HG03439 (cell line): ENCODE data around the gene CYBB.
"Not testable (repeated sequence)": the region's sequence is repeated elsewhere in the genome, so short reads cannot be mapped to it uniquely, and the experiment has no call there.

Experiments
- ATAC-seq: cut with Tn5 transposase; IDR thresholded peaks from one replicate; pipeline ENCODE4 v1.9.1; 2021; ENCODE audit warnings: mild to moderate bottlenecking, moderate library complexity; ENCODE audit not compliant: unreplicated experiment

CYBB gene

DNA sequence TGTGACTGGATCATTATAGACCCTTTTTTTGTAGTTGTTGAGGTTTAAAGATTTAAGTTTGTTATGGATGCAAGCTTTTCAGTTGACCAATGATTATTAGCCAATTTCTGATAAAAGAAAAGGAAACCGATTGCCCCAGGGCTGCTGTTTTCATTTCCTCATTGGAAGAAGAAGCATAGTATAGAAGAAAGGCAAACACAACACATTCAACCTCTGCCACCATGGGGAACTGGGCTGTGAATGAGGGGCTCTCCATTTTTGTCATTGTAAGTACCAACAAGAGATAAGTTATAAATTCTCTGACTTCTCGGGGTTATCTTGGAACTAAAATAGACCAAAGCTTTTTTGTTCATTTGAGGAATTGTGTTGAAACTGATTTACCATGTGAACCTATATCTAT, at the start of gene CYBB:
CYBB (plus strand) TSS at position 203 of the 400 bp plus-strand sequence; CDS start at position 222, 19 bp downstream.
- ATAC-seq = no peak

DNA sequence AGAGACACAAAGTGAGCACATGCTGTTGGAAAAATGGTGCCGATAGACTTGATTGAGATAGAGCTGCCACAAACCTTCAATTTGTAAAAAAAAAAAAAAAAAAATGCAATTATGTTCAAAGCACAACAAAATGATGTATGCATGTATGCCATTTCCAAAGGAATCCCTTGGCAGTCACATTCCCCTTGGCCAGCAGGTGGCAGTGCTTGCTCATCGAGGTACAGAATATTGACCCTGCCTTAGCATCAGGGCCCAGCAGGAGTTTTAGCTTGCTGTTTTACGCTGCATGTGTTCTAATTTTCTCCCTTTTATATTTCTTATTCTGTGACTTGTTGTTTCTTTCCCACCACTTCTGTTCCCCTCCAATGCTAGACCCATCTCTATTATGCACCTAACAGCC, 34.5 kb upstream of the CYBB start:
- peak; percentile 55 for ATAC-seq

DNA sequence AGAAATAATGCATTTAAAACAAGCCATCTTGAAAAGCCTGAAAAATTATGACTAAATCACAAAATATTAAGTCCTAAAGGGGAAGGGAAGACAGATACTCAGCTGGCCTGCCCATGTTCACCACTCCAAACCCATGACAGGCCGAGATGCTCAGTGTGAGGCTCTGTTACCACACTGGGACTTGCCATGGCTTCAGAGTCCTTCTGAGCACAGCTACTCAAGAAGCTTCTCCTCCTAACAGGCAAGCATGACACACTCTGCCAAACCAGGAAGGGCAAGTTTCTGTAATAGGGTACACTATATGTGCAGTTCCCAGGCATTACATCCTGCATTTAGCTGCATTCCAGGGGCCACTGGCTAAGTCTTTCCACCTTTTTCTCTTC, 34.0 kb upstream of the CYBB start:
- peak; percentile 28 for ATAC-seq

DNA sequence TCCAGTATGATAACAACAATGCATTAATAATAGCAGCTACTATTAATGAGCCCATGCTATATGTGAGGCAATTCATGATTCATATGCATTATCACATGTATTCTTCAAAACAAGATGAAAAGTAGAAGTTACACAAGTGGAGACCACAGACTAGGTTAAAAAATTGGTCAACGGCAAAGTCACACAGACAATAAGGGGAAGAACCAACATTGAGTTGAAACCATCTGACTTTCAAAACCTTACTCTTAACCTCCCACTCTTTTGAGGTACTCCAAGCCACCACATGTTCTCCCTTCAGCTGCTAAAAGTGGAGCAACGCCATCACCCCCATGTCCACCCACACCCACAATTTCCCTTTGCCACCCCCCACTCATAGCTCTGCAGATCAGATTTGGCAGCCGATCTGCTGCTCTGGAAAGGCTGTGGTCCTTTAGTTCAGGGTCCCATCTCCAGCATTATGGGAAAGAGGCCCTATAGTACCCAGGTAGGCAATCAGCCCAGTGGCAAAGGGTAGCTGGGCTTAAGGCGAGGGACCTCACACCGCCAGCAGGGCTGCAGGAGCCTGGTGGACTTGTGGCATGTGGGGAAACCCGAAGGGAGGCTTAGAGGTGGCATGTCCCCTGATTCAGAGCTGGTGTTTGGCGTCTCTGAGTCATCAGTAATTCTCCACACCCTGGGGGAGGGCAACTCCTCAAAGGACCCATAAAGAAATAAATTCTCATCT, 33.5 kb upstream of the CYBB start:
- ATAC-seq = peak; percentile 94

DNA sequence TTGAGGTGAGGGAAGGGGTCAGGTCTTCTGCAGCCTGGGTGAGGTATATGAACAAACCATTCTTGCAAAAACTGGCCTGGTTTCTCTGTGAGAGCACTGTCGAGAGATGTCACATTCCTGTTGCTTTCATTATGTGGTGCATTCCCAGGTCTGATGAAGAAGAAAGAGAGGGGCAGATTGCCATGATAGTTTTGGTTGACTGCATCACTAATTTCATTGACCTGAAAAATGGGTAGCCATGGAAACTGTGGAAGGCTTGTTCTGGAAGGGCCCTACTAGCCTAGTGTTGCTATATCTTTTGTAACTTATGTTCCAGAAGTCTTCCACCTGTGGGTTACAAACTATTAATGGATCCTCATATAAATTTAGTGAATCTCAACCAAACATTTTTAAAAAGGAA, 32.9 kb upstream of the CYBB start:
- ATAC-seq = no peak

DNA sequence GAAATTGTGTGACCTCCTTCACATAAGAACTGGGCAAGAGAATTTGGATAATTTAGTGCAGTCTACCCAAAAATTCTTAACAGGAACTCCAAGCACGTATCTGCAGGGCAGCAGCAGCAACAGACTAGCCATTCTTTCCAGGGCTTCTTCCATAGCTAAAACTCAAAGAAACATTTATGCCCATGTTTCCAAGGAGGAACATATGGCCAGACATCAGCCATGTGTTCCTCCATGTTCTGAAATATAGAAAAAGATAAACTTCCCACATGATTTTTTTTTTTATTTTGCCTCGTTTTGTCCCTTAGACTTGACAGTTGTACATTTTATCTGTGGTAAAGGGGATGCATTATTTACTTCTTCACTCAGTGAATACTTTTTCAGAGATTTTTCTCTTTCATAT, 27.6 kb upstream of the CYBB start:
- ATAC-seq = no peak

DNA sequence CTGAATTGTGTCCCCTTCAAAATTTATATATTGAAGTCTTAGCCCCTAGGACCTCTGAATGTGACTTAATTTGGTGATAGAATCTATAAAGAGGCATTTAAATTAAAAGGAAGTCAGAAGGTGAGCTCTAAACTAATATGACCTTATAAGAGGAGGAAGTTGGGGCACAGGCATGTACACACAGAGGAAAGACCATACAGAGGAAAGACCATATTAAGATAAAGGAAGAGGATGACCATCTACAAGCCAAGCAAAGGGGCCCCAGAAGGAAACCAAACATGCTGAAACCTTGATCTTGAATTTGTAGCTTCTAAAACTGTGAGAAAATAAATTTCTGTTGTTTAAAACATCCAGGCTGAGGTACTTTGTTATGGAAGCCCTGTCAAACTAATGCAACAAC, 26.9 kb upstream of the CYBB start:
- ATAC-seq = no peak

DNA sequence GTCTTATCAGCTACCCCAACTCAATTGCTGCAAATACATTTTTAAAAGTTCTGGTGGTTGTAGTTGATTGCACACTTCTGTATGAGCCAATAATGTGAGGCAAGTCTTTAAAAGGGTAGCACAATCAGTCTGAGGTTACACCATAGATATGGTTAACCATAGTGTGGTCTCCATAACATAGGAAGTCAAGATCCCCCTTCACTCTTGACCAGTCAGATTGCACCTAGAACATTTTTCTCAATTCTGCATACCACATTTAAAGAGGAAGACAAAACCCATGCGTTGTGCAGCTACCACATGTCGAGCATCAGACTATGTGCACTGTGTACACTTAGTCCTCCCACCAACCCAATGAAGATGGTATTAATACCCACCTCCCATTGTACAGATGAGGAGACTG, 26.5 kb upstream of the CYBB start:
- ATAC-seq = no peak

DNA sequence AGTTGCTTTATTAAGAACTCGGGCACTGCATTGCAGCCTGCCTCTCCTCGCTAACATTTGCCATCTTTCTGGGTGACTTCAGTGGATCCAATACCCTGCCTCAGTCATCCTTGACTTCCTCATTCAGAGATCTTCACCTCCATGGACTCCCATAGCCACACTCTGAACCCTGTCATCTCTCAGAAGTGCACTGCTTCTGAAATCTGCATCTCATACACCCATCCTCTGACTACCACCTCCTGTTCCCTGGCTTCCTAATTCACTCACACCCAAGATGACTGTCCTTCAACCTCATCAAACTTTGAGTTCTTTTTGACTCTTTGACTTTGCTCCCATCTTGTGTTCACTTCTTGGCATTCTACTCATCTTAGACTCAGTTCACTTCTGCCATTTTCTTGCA, 25.3 kb upstream of the CYBB start:
- no peak for ATAC-seq

DNA sequence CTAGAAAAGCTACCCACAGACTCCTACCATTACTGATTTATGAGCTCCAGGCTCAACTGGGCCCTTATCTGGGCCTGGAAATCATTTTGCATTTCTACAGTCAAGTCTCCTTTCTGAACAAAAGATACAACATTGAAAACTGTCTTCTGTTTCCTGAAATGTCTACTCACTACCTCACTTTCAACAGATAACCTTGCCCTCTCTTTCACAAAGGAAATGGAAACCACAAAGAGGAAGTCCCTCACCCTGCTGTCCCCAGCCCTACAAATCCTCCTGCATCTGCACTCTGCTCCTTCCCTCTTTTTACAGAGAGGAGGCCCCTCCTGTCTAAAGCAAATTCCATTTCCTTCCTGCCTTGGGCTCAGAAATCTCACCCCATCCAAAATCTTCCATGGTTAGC, 24.8 kb upstream of the CYBB start:
- peak; percentile 97 for ATAC-seq

DNA sequence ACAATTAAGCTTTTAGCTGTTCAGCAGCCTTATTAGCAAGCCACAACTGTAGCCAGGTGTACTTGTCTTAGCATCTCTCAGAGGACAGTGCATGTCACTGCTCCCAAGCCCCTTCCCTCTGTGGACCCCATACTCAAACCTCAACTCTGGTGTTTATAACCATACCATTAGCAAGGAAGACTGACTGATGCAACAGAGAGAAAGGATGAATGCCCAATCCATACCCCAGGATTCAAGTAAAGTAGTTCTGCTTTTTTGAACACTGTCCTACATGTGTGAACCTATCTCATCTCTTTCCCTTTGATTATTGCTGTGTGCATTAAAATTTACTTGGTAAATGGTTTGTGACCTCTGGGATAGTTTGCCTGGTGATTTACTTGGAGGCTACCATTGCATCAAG, 22.8 kb upstream of the CYBB start:
- no peak for ATAC-seq

DNA sequence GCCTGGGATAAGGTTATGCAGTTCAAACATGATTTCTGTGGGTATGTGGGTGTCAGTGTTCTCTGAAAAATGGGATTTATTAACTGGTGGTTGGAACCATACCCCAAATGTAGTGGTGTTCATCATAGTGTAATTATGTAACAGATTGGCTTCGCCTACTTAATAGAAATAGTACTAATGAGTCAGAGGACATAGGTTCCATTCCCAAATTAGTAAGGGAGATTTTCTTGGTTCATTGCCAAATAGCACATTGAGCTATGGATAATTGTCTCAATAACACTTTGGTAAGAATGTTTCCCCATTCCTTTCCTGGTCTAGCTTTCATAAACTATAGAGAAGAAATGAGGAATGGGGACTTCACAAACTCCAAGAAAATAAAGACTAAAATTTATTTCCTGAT, 20.5 kb upstream of the CYBB start:
- ATAC-seq = no peak

DNA sequence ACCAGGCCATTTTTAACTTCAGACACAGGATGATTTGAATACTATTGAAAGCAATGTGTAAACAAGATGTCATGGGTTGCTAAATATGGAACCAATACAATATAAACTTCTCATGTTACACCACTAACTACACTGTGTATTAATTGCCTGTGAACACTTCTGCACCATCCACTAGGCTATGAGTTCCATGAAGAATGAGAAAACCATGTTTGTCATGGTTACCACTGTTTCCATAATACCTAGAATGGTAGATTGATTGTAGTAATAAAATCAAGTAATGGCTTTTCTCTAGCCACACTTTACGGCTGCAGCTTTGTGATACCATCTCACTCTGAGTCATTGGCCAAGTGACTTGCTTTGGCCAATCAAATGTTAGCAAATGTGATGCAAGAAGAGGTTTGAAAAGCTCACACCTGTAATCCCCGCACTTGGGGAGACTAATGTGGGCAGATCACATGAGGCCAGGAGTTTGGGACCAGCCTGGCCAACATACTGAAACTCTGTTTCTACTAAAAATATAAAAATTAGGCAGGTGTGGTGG, 19.9 kb upstream of the CYBB start:
- no peak for ATAC-seq

DNA sequence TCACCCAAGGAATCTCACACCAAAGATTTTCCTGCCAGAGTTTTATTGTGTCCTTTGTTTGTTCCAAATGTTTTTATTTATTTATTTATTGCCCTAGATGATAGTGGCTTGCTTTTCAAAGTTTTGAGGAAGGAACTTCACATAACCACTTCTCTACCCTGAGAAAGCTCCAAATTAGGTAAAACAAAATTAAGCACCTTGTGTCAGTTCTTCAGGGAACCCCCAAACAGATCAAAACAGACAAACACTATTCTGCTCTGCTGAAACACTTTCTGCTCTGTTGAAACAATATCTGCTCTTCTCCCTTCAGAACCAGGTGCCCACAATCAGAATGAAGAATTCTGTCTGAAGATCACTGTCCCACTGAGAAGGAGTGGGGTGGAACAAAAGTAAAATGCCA, 16.5 kb upstream of the CYBB start:
- no peak for ATAC-seq

DNA sequence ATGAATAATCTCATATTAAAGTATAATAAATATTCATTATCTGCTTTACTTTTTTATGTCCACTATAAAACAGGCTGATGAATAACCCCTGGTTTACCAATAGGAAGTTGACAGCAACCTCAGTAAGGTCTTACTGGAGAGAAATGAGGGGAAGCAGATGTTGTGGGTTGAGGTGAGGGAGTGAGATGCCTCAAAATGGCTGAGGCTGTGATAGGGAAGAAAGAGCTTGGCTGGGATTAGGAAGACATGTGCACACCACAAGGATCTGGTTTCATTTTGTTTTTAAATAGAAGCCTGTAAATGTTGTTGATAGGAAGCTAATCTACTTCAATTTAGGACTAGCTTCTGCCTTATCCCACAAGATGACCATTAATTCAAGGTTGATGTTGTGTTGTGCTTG, 14.4 kb upstream of the CYBB start:
- no peak for ATAC-seq

DNA sequence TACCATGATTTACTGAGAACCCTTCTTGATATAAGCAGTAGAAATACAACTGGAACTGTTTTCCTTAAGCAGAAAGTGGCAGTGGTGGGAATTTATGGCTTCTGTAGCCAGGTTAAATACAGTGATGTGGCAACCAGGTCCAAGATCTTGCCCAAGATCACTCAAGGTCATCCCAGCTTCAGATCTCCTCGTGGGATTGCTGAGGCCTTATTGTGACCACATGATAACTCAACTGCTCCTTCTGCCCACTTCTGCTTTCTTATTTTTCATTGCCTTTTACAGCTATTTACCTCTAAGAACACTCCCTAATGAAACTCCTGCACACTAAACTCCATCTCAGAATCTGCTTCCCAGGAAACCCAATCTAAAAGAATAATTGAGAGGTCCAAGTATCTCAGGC, 12.4 kb upstream of the CYBB start:
- ATAC-seq = no peak

DNA sequence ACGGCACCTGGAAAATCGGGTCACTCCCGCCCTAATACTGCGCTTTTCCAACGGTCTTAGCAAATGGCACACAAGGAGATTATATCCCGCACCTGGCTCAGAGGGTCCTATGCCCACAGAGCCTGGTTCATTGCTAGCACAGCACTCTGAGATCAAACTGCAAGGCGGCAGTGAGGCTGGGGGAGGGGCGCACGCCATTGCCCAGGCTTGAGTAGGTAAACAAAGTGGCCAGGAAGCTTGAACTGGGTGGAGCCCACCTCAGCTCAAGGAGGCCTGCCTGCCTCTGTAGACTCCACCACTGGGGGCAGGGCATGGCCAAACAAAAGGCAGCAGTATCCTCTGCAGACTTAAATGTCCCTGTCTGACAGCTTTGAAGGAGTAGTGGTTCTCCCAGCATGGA, 11.0 kb upstream of the CYBB start:
- ATAC-seq = not testable (repeated sequence)

DNA sequence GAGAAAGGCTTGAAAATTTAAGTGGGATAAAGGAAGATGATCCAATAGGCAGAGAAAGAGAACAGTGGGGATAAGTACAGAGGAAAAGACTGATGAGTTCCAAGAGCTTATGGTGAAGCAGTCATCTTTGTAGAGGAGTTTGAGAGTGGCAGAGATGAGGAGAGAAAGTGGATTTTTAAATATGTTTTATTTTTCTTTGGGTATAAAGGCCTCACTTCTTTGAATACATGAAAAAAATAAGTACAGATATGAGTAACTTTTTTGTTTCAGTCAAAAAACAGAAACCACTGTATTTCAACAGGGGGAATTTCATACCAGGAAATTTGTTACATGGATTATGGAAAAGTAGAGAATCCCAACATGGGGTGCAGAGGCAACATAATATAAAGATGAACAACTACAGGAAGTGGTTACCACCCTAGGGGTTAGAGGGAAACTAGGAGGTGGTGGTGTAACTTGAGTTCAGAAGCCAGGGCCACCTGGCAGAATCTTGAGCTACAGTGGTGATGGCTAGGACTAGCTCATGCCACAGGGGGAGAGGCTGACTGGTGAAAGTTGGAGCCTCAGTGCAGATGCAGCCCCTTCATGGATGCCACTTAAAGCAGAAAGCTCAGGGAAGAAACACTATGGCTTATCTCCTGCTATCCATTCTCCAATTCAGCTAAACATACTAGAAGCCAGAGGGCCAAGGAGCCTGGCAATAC, 3.4 kb upstream of the CYBB start:
- ATAC-seq = peak; percentile 85

DNA sequence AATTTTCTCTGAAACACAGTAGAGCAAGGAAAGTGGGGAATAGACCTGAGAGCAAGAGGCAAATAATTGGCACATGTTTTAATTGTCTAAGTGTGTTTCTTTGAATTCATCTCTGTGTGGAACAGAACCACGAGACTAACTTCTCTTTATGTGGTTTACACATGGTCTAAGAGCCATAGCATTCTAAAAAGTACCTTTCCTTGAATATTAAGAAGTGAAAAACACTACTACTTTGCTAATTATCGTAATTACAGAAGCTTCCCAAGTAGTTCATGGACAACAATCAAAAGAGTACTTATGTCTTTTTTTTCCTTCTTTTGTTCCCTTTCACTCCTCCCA, 2.9 kb upstream of the CYBB start:
- ATAC-seq = peak; percentile 7

DNA sequence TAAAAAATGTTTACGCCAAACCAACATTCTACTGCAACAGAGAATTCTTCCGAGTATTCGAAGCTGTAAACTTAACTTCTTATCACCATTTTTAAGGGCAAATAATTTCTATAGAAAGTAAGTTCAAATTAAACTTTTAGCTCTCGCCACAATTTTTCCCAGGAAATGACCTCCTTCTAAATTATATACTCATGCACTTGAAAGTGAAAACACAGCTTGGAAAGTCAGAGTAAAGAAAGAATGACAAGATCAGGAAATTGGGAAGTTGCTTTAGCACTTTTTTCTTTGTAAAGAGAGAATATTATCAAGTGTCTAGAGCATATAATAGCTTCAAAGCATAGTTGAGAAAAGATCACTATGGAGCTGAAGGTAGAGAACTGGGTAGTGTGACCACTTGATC, 1.2 kb downstream of the CYBB start:
- no peak for ATAC-seq

DNA sequence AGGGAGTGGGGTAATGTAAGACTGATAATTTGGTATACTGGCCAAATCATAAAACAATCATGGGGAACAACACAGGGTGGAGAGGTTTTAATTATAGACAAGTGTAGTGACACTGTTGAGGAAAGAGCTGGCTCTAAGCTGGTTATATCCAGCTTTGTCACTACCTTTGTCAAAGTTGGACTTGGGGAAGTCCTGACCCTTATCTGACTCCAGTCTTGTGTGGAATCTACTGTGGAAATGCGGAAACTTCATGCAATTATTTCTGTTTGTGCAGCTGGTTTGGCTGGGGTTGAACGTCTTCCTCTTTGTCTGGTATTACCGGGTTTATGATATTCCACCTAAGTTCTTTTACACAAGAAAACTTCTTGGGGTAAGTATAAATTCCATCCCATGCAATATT, 2.0 kb downstream of the CYBB start:
- no peak for ATAC-seq

DNA sequence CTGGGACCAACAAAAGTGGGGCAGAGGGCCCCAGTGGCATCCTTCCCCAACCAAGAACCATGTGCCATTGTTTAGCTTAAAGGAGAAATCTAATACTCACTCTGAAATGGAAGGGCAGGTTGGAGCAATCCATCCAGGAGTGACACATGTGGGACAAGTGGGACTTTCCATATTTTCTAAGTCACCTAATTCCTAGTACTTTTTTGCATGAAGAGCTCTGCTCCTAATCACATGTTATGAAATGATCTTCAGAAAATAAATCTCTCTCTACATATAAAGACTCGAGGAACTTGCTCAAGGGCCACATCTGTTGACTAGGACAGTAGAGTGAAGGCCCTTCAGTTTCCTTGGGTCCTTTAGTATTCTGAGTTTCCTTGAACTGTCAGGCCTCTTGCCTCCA, 2.5 kb downstream of the CYBB start:
- no peak for ATAC-seq

DNA sequence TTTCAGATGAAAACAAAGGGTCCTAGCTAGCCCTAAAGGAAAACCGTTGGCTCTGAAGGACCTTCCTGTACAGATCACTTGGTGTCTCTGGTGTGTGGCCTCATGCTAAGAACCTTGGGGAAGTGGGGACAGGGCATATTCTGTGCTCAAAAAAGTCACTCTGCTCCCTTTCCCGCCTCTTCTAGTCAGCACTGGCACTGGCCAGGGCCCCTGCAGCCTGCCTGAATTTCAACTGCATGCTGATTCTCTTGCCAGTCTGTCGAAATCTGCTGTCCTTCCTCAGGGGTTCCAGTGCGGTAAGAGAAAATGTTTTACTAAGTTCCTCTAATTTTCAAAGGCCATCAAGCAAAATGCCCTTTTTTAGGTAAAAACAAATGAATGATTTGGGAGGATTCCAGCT, 3.4 kb downstream of the CYBB start:
- ATAC-seq = no peak
